Right kidney (tissue), 1 donor: Measurements from ENCODE around the gene PRR35.

ENCODE experiments used
- DNase-seq: peaks from one replicate; pipeline ENCODE4 v3.0.0-alpha.2; 2016

PRR35 gene

DNA sequence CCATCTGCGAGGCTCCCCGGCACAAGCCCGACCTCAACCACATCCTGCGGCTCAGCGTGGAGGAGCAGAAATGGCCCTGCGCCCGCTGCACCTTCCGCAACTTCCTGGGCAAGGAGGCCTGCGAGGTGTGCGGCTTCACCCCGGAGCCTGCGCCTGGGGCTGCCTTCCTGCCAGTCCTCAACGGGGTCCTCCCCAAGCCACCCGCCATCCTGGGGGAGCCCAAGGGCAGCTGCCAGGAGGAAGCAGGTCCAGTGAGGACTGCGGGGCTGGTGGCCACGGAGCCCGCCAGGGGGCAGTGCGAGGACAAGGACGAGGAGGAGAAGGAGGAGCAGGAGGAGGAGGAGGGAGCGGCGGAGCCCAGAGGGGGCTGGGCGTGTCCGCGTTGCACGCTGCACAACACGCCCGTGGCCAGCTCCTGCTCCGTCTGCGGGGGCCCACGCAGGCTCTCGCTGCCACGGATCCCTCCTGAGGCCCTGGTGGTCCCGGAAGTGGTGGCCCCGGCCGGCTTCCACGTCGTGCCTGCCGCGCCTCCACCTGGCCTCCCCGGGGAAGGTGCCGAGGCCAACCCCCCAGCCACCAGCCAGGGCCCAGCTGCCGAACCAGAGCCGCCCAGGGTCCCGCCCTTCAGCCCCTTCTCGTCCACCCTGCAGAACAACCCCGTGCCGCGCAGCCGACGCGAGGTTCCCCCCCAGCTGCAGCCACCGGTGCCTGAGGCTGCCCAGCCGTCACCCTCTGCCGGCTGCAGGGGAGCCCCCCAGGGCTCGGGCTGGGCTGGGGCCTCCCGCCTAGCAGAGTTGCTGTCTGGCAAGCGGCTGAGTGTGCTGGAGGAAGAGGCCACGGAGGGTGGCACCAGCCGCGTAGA, 13.1 kb upstream of the PRR35 start:
- DNase-seq = no peak

DNA sequence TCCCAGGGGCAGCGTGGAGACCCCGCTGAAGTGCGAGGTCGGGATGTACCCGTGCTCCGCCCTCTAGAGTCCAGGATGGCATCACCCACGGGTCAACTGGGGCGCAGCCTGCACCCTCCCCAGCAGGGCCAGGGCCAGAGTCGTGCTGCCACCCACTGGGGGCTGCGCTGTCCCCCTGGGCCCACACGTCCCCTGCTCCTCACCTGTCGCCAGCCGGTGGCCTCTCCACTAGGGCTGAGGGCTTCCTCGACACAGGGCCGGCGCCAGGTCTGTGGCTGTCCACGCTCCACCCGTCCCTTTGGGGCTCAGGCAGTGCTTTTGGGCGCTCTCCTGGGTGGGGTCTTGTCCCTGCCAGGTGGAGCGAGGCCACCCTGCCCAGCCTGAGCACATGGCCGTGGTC, 11.6 kb upstream of the PRR35 start:
- DNase-seq = no peak

DNA sequence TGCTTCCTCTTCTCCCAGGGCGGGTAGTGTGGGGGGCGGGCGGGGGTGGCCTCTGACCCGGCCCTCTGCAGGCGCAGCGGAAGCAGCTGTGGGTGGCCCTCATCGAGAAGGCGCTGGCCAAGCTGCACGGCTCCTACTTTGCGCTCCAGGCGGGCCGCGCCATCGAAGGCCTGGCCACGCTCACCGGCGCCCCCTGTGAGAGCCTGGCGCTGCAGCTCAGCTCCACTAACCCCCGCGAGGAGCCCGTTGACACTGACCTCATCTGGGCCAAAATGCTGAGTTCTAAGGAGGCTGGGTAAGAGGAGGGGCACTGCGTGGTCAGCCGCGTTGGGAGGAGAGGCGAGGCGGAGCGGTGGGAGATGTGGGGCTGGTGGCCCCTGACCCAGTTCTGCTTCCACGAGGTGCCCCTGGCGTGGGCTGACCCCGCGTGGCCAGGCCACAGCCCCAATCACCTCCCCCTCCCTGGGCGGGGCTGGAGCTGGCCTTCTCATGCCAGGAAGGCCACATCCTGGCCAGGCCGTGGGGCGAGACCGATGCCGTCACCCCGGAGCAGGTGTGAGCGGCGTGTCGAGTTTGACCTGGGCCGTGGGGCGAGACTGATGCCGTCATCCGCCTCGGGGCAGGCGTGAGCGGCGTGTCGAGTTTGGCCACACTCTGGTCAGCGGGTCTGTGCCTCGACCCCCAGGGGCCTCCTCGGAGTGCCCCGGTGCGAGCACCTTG, 10.5 kb upstream of the PRR35 start:
- no peak for DNase-seq

DNA sequence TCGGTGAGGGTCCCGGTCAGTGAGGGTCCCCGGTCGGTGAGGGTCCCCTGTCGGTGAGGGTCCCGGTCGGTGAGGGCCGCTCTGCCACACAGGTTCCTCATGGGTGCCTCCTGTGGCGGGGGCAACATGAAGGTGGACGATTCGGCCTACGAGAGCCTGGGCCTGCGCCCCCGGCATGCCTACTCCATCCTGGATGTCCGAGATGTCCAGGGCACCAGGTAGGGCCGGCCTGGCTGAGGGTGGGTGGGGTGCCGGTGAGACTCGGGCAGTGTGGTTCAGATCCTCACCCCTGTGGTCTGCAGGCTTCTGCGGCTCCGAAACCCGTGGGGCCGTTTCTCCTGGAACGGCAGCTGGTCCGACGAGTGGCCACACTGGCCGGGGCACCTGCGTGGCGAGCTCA, 9.0 kb upstream of the PRR35 start:
- DNase-seq = no peak

DNA sequence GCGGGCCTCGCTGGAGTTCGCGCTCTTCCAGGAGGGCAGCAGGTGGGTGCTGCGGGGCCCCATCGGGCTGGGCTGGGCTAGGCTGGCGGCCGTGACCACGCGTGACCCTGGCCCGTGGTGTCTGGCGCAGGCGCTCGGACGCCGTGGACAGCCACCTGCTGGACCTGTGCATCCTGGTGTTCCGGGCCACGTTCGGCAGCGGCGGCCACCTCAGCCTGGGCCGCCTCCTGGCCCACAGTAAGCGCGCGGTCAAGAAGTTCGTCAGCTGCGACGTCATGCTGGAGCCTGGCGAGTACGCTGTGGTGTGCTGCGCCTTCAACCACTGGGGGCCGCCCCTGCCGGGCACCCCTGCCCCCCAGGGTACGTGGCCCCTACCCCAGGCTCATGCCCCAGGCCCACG, 8.0 kb upstream of the PRR35 start:
- no peak for DNase-seq

DNA sequence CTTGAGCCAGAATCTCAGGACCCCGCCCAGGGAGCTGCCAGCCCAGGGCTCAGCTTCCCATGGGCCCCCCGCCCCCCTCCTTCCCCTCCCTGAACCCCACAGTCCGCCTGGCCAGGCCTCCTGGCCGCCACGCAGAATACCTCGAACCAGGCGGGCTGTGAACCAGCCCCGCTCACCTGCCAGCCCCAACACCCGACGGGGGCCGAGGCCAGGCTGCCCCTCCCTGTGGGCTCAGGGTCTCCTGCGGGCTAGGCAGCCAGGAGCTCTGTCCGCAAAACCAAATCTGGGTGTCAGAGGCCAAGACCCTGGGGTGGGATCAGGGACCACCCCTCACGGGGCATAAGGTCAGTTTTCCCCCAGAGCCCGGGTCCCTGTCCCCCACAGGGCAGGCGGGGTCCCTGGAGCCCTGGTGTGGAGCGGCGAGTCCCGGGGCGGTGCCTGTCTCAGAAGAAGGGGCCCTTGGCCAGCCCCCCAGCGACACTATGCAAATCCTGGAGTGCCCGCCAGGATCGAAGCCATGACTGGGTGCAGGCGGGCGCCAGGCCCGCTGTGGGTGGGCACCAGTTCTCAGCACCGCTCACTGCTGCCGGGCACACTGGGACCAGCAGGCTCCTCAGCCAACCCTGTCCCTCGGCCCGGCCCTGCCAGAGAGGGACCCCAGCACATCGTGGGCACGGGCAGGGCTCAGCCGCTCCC, 6.4 kb upstream of the PRR35 start:
- DNase-seq = no peak

DNA sequence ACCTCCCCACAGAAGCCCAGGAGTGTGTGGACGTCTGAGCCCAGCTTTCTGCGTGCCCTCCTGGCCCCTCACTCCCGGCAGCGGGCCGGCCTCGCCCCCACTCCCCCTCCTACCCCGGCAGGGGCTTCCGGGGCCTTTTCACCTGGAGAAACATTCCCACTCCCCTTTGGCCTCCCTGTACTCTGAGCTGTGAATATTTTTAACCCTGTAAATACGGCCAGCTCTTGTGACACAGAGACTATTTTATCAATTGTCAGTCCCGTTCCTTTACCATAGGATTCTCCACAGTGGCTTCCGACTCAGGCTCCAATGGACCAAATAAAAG, 5.9 kb upstream of the PRR35 start:
- no peak for DNase-seq

DNA sequence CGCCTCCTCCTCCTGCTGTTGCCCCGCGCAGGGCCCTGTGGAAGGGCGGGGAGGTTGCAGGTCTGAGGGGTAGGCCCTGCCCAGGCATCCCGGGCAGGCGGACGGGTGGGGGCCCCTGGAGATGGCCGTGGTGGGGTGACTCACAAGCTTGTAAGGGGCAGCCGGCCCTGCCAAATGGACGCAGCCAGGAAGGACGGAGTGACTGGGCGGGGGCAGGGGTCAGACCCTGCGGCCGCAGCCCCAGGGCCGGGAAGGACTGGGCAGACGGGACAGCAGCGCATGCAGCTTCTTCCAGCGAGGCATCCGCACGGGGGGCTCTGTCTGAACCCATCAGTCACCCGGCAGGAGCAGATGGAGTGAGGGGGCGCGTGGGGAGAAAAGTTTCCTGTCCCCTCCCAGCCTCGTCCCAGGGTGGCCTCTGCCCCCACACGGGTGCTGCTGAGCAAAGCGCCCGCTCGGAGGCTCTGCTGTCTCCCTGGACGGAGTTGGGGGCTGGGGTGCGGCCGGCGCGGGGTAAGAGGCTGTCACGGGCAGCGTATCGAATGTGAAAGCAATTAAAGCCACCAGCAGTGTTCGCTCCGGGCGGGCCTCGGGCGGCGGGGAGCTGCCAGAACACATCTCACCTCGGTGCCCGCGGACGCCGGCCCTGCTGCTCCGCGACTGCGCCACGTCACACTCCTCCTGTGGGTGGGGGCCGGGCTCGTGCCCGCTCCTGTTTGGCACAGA, 5.4 kb upstream of the PRR35 start:
- peak; percentile 60 for DNase-seq

DNA sequence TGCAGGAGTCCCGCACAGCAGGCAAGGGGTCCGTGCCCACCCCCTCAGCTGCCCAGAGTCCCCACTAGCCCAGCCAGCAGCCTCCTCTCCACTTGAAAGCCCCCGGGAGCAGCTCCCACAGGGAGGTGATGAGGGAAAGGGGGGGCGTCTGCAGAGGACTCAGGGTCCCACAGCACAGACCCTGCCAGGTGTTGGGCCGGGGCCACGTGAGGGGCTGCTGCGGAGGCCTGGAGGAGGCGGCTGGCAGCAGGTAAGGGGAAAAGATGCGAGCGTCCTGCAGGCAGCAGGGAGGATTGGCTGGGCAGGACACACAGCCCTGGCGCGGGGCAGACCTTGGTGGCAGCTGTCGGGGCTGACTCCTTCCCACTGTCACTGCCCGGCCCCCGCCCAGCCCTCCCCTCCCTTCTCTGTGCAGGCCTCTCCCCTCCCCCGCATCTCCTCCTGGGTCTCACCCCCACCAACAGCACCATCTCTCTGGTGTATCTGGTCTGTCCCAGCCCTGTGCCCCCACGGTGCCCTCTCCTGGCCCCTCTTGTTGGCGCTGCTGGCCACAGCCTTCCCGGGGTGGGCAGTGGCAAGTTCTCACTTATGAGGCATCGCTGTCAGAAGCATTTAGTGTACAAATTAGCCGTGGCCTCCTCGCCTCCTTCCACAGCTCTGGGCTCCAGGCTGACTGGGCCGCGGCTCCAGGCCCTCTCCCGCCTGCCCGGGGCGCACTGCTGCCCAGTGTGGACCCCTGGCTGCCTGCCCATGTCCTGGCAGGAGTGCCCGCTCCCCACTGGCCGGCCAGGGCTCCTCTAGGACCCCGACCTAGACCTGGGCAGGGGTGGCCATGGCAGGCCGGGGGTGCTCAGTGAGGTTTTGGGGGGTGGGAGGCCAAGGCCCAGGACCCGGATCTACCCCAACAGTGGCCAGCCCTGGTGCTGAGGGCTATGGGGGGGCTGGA, 4.4 kb upstream of the PRR35 start:
- no peak for DNase-seq

DNA sequence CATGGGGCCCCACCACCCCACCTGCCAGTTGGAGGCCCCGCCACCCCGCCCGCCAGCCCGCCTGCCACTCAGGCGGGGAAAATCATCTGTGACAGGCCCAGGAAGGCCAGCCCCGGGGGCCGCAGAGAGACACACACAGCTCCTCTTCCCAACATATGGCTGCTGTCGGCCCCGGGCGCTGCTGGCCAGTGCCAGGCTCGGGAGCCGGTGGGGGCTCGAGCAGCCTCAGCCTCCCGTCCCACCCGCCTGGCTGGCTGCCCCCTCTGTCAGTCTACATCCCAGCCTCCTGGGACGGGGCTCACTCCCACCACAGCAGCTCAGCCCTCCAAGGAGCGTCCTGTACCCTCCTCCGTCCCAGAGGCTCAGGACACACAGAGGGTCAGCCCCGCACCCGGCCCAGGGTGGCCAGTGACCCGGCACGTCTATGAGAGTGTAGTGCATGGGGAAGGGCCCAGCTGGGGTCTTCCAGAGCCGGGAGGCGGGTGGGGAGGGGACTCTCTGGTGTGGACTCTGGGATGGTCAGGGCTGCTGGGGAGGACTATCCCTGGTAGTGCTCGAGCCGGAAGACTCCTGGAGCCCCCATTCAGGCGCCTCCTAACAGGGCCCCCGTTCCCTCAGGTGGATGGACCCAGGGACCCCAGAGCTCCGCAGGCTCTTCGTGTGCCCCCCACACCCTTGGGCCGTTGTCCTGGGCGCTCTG, 3.6 kb upstream of the PRR35 start:
- DNase-seq = no peak

DNA sequence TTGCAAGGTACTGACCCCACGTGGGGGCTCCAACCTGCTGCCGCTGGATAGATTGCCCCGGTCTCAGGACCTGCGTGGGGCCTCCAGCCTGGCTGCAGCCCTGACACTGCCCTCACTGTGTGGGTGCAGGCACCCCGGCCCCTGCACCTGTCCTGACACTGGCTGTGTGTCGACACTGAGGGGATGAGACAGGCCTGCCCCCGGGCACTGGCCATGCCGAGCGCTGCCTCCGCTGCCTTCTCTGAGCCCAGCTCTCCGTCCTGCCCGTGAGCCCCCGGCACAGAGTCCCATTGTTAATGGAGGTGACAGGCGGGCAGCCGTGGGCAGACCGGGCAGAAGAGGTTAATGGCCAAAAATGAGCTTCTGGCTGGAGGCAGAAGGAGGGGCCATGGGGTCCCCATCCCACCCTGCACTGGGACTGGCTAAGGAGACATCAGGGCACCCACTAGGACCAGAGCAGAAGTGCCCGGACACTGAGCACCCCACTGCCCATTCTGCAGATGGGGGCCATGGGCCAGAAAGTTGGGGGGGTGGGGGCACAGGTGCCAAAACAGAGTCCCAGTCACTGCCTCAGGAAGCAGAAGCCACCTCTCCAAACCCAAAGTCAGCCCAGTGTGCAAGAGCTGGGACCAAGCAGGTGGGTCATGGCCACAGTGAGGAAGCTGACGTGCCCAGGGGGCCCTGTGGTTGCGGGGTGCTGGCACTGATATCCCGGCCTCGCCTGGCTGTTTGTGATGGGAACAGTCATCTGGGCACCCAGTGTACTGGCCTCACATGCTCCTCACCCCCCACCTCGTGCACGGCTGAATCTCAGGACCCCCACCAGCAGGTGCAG, 2.5 kb upstream of the PRR35 start:
- no peak for DNase-seq

DNA sequence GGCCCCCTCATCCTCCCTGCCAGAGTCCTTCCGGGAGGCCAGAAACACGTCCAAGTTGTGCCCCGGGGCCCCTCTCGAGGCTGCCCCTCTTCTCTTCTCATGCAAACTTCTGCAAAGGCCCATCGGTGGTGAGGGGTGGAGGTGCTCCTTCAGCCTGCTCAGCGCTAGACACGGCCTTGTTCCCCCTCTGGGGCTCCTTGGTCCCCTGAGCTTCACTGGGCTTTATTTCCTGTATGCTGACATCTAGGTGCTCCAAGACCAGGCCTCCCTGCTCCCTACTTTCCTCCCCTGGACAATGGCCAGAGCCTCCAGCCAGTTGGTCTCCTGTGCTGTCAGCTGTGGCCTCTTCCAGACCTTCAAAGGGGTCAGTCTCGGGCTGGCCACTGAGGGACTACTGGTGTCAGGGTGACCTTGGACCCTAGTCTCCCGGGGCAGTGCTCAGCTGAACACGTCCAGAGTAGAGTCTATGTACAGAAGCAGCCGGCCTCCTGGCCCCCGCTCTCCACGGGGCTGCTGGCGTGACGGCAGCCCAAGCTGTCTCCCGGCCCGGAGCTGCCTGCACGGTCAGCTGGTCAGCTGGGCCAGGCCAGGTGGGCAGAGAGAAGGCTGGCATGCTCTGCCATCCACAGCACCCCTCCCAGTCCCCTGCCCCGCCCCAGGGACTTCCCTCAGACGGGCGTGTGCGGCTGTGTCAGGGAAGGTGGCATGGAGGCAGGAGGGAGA, 1.7 kb upstream of the PRR35 start:
- DNase-seq = peak; percentile 55

DNA sequence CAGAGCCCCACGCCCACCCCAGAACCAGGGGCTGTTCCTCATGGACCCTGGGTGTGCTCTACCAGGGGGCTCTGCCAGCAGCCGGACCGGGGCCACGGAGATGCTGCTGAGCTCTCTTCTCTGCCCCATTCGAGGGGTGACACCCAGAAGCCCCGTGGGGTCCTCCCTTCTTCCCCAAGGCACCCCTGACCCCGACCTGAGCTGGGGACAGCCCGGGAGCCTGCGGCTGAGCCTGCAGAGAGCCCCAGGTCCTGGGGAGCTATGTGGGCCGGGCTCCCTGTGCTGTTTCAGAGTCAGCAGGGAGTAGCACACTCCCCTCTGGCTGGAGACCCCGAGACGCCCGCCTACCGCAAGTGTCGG, 1.2 kb upstream of the PRR35 start:
- DNase-seq = no peak

DNA sequence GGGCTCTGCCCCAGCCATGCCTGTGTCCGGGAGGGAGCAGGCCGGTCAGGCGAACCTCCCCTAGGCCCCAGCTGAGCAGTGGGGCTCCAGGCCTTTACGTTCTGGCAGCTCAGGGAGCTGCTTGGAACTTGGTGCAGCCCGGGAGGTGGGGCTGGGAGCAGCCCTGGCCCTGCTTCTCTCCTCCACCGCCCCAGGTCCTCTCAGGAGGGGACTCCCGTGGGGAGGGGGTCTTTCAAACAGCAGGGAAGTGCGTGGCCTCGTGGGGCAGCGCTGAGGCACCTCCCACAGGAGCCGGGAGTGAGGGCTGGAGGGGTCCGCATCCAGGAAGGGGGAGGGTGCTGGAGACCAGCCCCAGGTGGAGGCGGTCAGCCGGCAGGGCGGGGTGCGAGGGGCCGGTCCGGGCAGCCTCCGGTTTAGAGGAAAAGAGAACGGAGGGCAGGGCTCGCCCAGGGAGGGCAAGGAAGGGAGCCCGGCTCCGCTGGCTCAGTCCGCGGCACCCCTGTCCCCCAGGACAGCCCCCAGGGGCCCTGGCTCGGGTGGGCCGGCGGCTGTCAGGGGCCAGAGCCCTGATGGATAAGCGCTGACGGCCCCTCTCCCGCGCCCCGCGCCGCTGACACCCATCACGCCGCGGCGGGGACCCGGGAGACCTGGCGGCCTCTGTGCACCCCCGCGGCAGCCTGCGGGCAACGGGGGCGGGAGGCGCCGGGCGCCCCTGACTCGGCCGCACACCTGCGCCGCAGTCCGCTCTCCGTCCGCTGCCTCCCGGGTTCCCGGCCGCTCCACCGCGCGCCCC, 587 bp upstream of the PRR35 start:
- no peak for DNase-seq

DNA sequence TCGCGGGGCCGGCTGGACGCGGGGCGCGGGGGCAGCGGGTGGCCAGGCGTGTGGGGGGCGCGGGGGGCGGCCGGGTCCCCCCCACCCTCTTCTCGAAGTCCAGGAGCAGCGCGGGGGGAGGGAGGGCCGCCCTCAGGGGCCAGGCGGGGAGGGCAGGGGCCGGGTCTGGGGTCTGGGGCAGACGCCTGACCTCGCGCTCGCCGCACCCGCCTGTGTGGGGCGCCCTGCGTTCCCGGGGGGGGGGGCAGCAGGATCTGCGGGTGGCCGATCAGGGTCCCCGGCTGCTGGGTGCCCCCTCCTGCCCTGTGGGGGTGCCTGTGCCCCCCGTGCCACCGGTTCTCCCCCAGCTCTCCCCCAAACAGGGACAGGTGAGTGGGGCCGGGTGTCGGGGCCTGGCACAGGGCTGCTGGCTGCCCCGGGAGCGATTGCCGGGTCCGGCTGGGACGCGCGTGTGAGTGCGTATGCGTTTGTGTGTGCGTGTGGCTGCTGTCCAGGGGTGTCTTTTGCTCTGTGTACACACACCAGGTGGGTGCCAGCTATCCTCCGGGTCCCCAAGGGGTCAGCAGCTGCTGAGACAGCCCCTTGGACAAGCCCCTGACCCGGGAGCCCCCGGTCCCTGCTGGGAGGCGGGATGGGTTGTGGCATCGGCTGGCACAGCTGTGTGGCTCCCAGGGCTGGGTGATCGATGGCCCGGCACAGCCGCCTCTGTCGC, 663 bp downstream of the PRR35 start:
- no peak for DNase-seq

DNA sequence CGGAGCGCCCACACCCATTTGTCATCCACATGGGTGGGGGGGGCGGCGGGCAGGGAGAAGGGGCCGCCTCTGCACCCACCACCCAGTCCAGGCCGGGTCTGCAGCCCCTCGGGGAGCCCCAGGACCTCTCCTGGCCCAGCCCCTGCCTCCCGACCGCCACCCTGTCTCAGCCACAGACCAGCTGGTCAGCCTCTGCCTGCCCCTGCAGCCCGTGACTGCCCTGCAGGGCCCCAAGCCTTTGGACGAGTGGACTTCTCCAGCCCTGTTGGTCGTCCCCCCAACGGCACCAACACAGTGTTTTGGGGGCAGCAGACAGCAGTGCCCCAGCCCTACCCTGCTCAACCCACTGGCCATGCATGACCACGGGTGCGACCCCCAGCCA, 1.2 kb downstream of the PRR35 start:
- no peak for DNase-seq

DNA sequence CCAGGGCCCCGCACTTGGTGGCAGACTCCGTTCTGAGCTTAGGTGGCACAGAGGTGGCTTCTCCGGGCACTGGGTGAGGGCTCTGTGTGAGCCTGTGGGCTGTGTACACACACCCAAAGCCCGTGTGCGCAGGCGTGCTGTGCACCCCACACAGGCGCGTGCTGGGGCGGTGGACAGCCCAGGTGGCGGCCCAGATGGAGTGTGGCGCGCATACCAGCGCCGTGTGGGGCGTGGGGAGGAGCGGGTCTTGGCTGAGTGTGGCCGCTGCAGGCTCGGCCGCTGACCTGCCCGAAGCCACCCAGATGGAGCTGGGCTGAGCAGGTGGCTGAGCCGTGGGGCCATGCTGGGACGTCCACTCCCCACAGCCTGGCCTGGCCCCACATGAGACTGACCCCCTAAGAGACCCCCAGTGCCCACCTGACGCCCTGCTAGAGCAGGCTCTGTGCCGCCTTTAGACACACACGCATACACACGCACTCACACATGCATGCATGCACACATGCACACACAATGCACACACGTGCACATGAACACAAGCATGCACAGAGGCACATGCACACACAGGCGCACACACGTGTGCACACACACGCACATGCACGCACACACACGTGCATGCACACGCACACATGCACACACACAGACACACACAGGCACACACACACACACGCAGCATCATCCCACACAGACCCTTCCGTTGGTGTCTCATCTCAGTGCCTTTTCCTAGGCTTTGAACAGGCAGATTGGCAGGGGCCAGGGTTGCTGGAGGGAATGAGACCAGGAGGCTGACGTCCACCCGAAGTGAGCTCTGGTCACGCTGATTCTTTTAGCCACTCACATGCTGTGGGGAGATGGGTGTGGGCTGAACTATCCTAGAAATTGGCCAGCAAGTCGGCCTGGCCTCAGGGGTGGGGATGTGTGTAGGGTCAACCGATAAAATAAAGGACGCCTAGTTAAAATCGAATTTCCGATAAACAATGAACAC, 2.1 kb downstream of the PRR35 start:
- no peak for DNase-seq
